ENCODE results near the gene MECP2.

- no peak for TF ChIP-seq CTCF (IDR thresholded peaks at IDR 0.05)
- no peak for TF ChIP-seq POLR2A (IDR thresholded peaks at IDR 0.05)
Observed at GRCh38 chrX:154057791-154058190, 39.7 kb downstream of the MECP2 start.

All from thyroid gland (tissue), 4 donors.